ENCODE results near the gene SPPL2B.

DNA sequence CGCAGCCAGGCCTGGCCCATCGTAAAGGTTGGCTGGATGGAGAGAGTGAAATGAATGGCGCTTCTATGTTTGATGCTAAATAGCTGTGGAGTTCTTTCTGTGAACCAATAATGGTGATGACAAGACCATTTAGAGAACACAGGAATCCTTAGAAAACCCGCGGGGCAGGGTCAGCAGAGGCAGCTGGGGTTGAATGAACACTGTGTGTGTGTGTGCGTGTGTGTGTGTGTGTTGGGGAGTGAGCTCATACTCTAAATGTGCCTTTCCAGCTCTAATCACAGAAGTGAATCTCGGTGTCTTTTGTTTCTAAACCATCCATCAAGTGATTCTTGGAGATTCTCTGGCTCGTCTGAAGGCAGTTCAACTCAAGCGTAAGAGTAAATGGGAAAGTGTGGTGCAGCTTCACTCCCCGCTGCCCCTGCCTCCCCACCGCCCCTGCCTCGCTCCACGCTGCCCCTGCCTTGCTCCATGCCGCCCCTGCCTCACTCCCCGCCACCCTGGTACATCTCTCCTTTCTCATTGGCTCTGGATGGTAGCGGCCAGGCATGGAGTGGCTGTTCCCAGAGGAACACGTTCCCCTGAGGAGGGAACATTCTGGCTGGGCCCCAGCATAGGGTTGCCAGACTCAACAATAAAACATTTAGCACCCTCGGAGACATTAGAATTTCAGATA lies 52.8 kb downstream of the SPPL2B start:
- no peak for TF ChIP-seq CTCF (IDR thresholded peaks at IDR 0.05)
- TF ChIP-seq POLR2AphosphoS5 (IDR thresholded peaks at IDR 0.05), result no peak
